Osteoblast (primary cell): ENCODE data around the gene RET. TPM values are rescaled to one million over a fixed set of nuclear protein-coding genes. Genes with fewer than 3 reads are reported as not detected.

Experiments
- DNase-seq: peaks from one replicate; pipeline ENCODE4 v3.0.0; 2011; ENCODE audit warnings: low spot score, mixed read lengths; ENCODE audit not compliant: insufficient read length; ENCODE audit errors: missing footprints
- H2AFZ ChIP-seq: 2 replicates; pipeline ENCODE4 v1.6.0; 2011; ENCODE audit warnings: mild to moderate bottlenecking, low read length
- H3K27ac ChIP-seq: 2 replicates; pipeline ENCODE4 v1.5.1; 2011; ENCODE audit warnings: mild to moderate bottlenecking, low read depth, low read length, moderate library complexity
- H3K27me3 ChIP-seq: 2 replicates; pipeline ENCODE4 v1.6.0; 2012; ENCODE audit warnings: mild to moderate bottlenecking, control low read depth, inconsistent platforms, low read length, moderate library complexity; ENCODE audit not compliant: insufficient read depth
- H3K36me3 ChIP-seq: 2 replicates; pipeline ENCODE4 v1.5.1; 2011; ENCODE audit warnings: mild to moderate bottlenecking, low read length, control low read depth, moderate library complexity; ENCODE audit not compliant: insufficient read depth
- H3K4me1 ChIP-seq: 2 replicates; pipeline ENCODE4 v1.5.1; 2011; ENCODE audit warnings: mild to moderate bottlenecking, low read length, control low read depth, moderate library complexity; ENCODE audit not compliant: insufficient read depth
- H3K4me2 ChIP-seq: 2 replicates; pipeline ENCODE4 v1.6.0; 2011; ENCODE audit warnings: mild to moderate bottlenecking, low read length; ENCODE audit not compliant: insufficient read depth
- H3K4me3 ChIP-seq: fragments of 200-600 bp; sonication (generic); 3 replicates; pipeline ENCODE4 v1.5.1; 2012; ENCODE audit warnings: mild to moderate bottlenecking, low read length, inconsistent platforms; ENCODE audit not compliant: insufficient read depth
- H3K79me2 ChIP-seq: 2 replicates; pipeline ENCODE4 v1.6.0; 2012; ENCODE audit warnings: mild to moderate bottlenecking, low read length, control low read depth, inconsistent platforms; ENCODE audit not compliant: insufficient read depth
- H3K9me3 ChIP-seq: 2 replicates; pipeline ENCODE4 v1.5.1; 2011; ENCODE audit warnings: low read depth, low read length, control low read depth
- H4K20me1 ChIP-seq: 2 replicates; pipeline ENCODE4 v1.6.0; 2012; ENCODE audit warnings: mild to moderate bottlenecking, low read length, control low read depth; ENCODE audit not compliant: insufficient read depth
- total RNA-seq: library from RNA; depleted of rRNA; stranded (reverse); fragments of >200 nt; gene quantifications from 2 replicates; pipeline ENCODE4 v1.2.3, GENCODE V29; 2012
- TF ChIP-seq, protein P1 (sequence below): IDR thresholded peaks from 2 replicates; pipeline ENCODE4 v1.5.1; 2011; ENCODE audit warnings: mild to moderate bottlenecking, low read depth, low read length, moderate library complexity; ENCODE audit errors: extremely low read depth

RET gene
- total RNA-seq, 1 donor, result under 0.01 TPM

- no peak overlapping the region for H3K27ac ChIP-seq
- no peak overlapping the region for H2AFZ ChIP-seq
- H3K79me2 ChIP-seq, result peaks cover 96% of the 10 kb centered on the region
- H3K4me1 ChIP-seq, result peaks cover 8% of the 10 kb centered on the region
- no peaks in the 10 kb centered on the region for H3K36me3 ChIP-seq
- no peaks in the 10 kb centered on the region for H3K9me3 ChIP-seq
- DNase-seq, result no peak
- peaks cover 44% of the 10 kb centered on the region for H4K20me1 ChIP-seq
- no peak overlapping the region for H3K4me3 ChIP-seq
- H3K4me2 ChIP-seq, result no peak overlapping the region
- TF ChIP-seq, protein P1, sequence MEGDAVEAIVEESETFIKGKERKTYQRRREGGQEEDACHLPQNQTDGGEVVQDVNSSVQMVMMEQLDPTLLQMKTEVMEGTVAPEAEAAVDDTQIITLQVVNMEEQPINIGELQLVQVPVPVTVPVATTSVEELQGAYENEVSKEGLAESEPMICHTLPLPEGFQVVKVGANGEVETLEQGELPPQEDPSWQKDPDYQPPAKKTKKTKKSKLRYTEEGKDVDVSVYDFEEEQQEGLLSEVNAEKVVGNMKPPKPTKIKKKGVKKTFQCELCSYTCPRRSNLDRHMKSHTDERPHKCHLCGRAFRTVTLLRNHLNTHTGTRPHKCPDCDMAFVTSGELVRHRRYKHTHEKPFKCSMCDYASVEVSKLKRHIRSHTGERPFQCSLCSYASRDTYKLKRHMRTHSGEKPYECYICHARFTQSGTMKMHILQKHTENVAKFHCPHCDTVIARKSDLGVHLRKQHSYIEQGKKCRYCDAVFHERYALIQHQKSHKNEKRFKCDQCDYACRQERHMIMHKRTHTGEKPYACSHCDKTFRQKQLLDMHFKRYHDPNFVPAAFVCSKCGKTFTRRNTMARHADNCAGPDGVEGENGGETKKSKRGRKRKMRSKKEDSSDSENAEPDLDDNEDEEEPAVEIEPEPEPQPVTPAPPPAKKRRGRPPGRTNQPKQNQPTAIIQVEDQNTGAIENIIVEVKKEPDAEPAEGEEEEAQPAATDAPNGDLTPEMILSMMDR, result no peak
- no peaks in the 10 kb centered on the region for H3K27me3 ChIP-seq
Observed at GRCh38 chr10:43153901-43154300, 77.0 kb downstream of the RET start.

DNA sequence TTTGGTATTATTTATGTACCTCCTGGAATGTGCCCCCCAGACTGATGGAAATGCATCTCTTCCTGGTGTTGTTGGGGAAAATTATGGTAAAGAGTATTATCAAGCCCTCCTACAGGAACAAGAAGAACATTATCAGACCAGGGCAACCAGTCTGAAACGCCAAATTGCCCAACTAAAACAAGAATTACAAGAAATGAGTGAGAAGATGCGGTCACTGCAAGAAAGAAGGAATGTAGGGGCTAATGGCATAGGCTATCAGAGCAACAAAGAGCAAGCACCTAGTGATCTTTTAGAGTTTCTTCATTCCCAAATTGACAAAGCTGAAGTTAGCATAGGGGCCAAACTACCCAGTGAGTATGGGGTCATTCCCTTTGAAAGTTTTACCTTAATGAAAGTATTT is 78.4 kb downstream of the RET start:
- peaks cover 89% of the 10 kb centered on the region for H3K79me2 ChIP-seq
- no peaks in the 10 kb centered on the region for H3K9me3 ChIP-seq
- H2AFZ ChIP-seq, result no peak overlapping the region
- DNase-seq, result no peak
- H3K27ac ChIP-seq, result no peak overlapping the region
- H3K4me1 ChIP-seq, result peaks cover 19% of the 10 kb centered on the region
- H4K20me1 ChIP-seq, result peaks cover 34% of the 10 kb centered on the region
- TF ChIP-seq, protein P1, result no peak
- no peak overlapping the region for H3K4me3 ChIP-seq
- H3K36me3 ChIP-seq, result no peaks in the 10 kb centered on the region
- H3K27me3 ChIP-seq, result no peaks in the 10 kb centered on the region
- no peak overlapping the region for H3K4me2 ChIP-seq

DNA sequence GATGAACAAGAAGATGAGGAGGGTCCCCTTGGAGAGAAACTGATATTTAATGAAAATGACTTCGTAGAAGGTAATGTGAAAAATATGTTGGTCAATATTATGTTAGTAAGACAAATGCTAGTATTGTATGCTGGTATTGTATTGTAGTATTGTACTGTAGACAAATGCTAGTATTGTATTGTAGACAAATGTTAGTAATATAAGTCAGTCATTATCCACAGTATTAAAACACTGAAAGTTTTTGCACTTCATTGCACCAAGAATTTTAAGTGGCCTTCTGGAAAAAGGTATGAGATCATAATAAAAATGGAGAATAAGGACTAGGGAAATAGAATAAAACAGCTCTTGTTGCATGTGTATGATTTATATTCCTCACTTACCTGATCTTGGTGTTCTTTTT is 78.9 kb downstream of the RET start:
- H4K20me1 ChIP-seq, result peaks cover 29% of the 10 kb centered on the region
- no peak overlapping the region for H3K4me2 ChIP-seq
- no peaks in the 10 kb centered on the region for H3K9me3 ChIP-seq
- no peak overlapping the region for H3K27ac ChIP-seq
- peaks cover 24% of the 10 kb centered on the region for H3K4me1 ChIP-seq
- no peak overlapping the region for H2AFZ ChIP-seq
- no peak for DNase-seq
- H3K79me2 ChIP-seq, result peaks cover 85% of the 10 kb centered on the region
- no peaks in the 10 kb centered on the region for H3K27me3 ChIP-seq
- TF ChIP-seq, protein P1, result no peak
- H3K36me3 ChIP-seq, result no peaks in the 10 kb centered on the region
- no peak overlapping the region for H3K4me3 ChIP-seq

DNA sequence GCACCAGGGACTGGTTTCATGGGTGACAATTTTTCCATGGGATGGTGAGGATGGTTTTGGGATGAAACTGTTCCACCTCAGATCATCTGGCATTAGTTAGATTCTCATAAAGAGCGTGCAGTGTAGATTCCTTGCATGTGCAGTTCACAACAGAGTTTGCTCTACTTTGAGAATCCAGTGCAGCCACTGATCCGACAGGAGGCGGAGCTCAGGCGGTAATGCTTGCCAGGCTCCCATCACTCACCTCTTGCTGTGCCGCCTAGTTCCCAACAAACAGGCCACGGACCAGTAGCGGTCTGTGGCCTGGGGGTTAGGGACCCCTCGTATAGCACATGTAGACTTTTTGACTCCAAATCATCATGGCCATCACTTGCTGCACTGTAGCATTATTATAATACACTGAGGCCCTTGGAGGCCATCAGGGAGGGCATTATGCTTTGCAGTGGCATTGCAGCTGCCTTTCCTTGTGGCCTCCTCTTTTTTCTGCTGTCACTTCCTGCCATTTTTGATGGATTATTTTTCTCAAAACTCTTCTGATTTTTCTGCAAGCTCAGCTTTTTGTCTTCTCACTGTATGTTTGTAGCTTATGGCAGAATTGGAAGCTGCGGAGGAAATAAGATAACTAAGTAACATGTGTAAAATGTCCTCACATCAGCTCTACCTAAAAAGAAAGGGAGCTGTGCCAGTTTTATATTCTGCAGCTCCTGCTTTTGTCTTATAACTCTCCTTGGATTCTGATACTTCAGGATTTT is 79.9 kb downstream of the RET start:
- DNase-seq, result no peak
- H2AFZ ChIP-seq, result no peak overlapping the region
- no peak overlapping the region for H3K27ac ChIP-seq
- no peak overlapping the region for H3K4me2 ChIP-seq
- no peak overlapping the region for H3K4me3 ChIP-seq
- peaks cover 81% of the 10 kb centered on the region for H3K79me2 ChIP-seq
- TF ChIP-seq, protein P1, result no peak
- peaks cover 20% of the 10 kb centered on the region for H4K20me1 ChIP-seq
- no peaks in the 10 kb centered on the region for H3K27me3 ChIP-seq
- peaks cover 27% of the 10 kb centered on the region for H3K4me1 ChIP-seq
- H3K36me3 ChIP-seq, result peaks cover 5% of the 10 kb centered on the region
- H3K9me3 ChIP-seq, result no peaks in the 10 kb centered on the region
